GM19438 (cell line): ENCODE results near the gene CLIC1.

Experiments
- ATAC-seq: cut with Tn5 transposase; IDR thresholded peaks from one replicate; pipeline ENCODE4 v1.9.1; 2021; ENCODE audit warnings: low read depth; ENCODE audit not compliant: unreplicated experiment

The CLIC1 gene

DNA sequence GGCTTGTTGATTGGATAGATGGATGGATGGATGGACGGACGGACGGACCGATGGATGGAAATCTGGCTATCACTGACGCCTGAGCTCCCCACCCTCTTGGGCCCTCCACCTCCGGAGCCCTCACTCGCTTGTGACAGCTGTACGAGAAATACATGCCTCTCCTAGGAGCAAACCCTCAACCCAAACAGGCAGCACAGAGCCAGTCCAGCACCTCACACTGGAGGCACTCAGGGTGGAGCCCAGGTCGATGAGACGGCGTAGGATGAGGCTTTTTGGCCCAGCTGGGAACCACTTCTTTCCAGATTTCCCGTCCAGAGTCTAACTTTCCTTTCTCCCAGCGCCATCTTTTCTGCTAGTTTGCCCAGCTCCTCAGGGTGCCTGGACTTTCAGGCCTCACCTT is 52.7 kb downstream of the CLIC1 start:
- ATAC-seq: no peak

DNA sequence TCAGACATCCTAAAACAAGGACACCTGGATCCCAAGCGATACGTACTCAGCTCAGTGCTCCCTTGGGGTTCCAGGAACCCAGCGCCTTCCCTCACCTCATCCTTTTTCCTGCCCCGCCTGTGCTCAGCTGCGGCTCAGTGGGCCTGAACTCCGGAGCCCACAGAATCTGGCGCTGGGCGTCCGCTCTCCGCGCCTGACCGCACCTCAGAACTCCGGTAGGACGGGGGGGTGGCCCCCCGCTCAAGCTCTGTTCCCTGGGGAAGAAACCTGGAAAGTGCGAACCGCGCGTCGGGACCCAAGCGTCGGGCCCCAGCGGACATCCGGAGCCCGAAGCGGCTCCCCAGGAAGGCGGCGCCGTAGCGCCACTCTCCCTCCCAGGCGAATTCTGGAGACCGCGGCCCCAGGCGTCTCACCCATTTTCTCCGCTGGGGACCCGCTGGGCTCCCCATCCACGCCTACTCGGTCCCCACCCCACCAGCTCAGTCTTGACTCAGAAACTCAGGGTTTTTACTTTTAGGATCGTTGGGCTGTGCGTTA is 55.1 kb downstream of the CLIC1 start:
- no peak for ATAC-seq
